ENCODE measurements around the gene CLK1. TPM values are rescaled to one million over a fixed set of nuclear protein-coding genes. Genes with fewer than 3 reads are reported as not detected.

Gene CLK1
- total and polyA plus RNA-seq, 2 donors (not counting 3 experiments of a cell fraction or from before 2014, with no cell fraction given): 61.4 to 92.4 TPM

DNA sequence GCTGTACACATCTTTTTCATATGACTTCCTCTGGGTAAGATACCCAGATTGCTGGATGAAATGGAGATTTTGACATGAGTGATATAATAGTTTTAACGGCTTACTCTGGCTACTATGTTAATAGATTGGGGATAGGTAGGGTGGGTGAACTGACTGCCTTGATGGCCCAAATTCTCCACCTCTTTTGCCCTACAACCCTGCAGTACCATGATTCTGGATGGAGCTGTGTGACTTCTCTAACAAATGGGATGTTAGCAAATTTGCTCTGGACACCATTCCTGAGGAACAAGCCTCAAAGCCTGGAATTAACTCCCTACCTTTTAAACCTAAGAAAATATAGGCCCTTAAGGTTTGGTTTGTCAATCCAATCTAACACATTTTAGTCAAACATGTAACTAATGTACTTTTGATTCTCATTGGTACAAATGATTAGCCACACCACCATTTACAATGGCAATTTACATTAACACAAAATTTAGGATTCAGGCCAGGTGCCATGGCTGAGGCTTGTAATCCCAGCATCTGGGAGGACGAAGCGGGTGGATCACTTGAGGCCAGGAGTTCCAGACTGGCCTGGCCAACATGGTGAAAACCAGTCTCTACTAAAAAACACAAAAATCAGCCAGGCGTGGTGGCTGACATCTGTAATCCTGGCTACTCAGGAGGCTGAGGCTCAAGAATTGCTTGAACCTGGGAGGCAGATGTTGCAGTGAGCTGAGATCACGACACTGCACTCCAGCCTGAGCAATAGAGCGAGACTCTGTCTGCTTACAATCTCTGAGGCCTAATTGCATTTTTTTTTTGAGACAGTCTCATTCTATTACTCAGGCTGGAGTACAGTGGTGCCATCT, 12.8 kb downstream of the CLK1 start:
- dilution Hi-C loops (cut with MboI; ENCODE audit: extremely low pct_ligation_motif_present, low sequenced_read_pairs) (no loop called here), intact Hi-C loops (cut with micrococcal nuclease) (no loop called here)
- TF ChIP-seq, protein P1, sequence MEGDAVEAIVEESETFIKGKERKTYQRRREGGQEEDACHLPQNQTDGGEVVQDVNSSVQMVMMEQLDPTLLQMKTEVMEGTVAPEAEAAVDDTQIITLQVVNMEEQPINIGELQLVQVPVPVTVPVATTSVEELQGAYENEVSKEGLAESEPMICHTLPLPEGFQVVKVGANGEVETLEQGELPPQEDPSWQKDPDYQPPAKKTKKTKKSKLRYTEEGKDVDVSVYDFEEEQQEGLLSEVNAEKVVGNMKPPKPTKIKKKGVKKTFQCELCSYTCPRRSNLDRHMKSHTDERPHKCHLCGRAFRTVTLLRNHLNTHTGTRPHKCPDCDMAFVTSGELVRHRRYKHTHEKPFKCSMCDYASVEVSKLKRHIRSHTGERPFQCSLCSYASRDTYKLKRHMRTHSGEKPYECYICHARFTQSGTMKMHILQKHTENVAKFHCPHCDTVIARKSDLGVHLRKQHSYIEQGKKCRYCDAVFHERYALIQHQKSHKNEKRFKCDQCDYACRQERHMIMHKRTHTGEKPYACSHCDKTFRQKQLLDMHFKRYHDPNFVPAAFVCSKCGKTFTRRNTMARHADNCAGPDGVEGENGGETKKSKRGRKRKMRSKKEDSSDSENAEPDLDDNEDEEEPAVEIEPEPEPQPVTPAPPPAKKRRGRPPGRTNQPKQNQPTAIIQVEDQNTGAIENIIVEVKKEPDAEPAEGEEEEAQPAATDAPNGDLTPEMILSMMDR (IDR thresholded peaks at IDR 0.05; ENCODE audit: extremely low read depth in 1 of 2, insufficient read depth in 1 of 2, low read depth in 1 of 2, low read length in 2 of 2): no peak
- peak; percentile 41 for TF ChIP-seq POLR2A (IDR thresholded peaks at IDR 0.05; ENCODE audit: low read depth, low read length)
- CTCF ChIA-PET: no interaction called here
- POLR2A ChIA-PET: interaction anchor here (0.6 kb wide), 1 partner anchor 32 kb away, joined by 3 read pairs; no protein-coding TSS in a partner anchor
- Histone ChIP-seq H3K4me2 (ENCODE audit: insufficient read depth, low read length) (no peak overlapping the region), H3K27ac (ENCODE audit: insufficient read depth, low read depth, low read length) (no peak overlapping the region), H3K4me3 (replicated peaks in 1 of 3; ENCODE audit: insufficient read depth in 1 of 3, low read depth in 1 of 3, low read length in 3 of 3) (no peak overlapping the region), H3K9me3 (replicated peaks; ENCODE audit: control insufficient read depth, insufficient read depth, low read length) (no peaks in the 10 kb centered on the region), H3K9me1 (replicated peaks; ENCODE audit: control insufficient read depth, extremely low read depth, insufficient read depth, low read length) (no peaks in the 10 kb centered on the region), H3K36me3 (ENCODE audit: control insufficient read depth in 2 of 2, extremely low read depth in 1 of 2, insufficient read depth in 2 of 2, low read length in 2 of 2) (peaks cover 31 to 38% of the 10 kb centered on the region in 2 experiments), H2AFZ (ENCODE audit: low read depth, low read length) (no peak overlapping the region), H3K9ac (replicated peaks; ENCODE audit: extremely low read depth, insufficient read depth, low read length) (no peak overlapping the region), H3K4me1 (ENCODE audit: control insufficient read depth, extremely low read depth, insufficient read depth, low read length) (no peaks in the 10 kb centered on the region), H4K20me1 (replicated peaks; ENCODE audit: control insufficient read depth, extremely low read depth, insufficient read depth, low read length) (peaks cover 6% of the 10 kb centered on the region), H3K27me3 (ENCODE audit: control insufficient read depth in 2 of 2, insufficient read depth in 2 of 2, low read length in 2 of 2) (no peaks in the 10 kb centered on the region), H3K79me2 (ENCODE audit: control insufficient read depth, insufficient read depth, low read length) (peaks cover 2% of the 10 kb centered on the region)
- DNase-seq (ENCODE audit: low read depth, low spot score) (no peak), FAIRE-seq (no peak)
- no TSS peak for BruUV-seq (replicated peaks)

DNA sequence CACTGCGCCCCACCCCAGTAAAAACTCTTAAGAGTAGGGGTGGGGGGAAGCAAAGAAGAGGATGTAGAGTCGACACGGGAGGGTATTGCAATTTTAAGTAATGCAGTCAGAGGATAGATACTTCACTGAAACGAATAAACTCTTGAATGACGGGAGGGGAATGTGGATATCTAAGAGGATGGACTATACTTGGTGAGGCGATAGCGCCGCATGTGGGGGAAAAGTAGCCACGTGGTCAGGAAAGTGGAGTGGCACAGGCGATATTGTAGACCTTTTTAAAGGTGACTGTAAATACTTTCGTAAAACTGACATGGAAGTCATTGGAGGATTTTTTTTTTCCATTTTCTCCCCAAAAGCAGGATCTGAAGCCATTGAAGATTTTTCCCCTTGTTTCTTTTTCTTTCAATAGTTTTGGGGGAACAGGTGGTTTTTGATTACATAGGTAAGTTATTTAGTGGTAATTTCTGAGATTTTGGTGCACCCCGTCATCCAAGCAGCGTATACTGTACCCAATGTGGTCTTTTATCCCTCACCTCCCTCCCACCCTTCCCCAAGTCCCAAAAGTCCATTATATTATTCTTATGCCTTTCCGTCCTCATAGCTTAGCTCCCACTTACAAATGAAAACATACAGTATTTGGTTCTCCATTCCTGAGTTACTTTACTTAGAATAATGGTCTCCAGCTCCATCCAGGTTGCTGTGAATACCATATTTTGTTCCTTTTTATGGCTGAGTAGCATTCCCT, 13.8 kb downstream of the CLK1 start:
- BruUV-seq (replicated peaks): no TSS peak
- CTCF ChIA-PET: interaction anchor here (1.1 to 1.4 kb wide), 2 partner anchors 8 to 144 kb away, joined by 3 to 4 read pairs; no protein-coding TSS in a partner anchor
- dilution Hi-C loops (cut with MboI; ENCODE audit: extremely low pct_ligation_motif_present, low sequenced_read_pairs): no loop called here
- H3K27ac ChIP-seq (ENCODE audit: insufficient read depth, low read depth, low read length): no peak overlapping the region
- POLR2A ChIA-PET: no interaction called here
- TF ChIP-seq MYC (IDR thresholded peaks at IDR 0.05; ENCODE audit: low read depth, low read length) (no peak), POLR2AphosphoS5 (IDR thresholded peaks at IDR 0.05; ENCODE audit: insufficient read depth, low read depth, low read length) (peak; percentile 14), GATA2 (IDR thresholded peaks at IDR 0.05; ENCODE audit: insufficient read depth, insufficient read length, low read depth, low read length) (no peak), FOS (IDR thresholded peaks at IDR 0.05; ENCODE audit: borderline replicate concordance, insufficient read depth, low read length) (no peak), JUN (IDR thresholded peaks at IDR 0.05; ENCODE audit: borderline replicate concordance, insufficient read depth, insufficient read length, low read depth) (no peak), POLR2A (IDR thresholded peaks at IDR 0.05; ENCODE audit: low read depth, low read length) (peak; percentile 36), EZH2 (IDR thresholded peaks at IDR 0.05; ENCODE audit: borderline replicate concordance, low read depth, low read length, severe bottlenecking) (no peak)
- TF ChIP-seq, protein P2, sequence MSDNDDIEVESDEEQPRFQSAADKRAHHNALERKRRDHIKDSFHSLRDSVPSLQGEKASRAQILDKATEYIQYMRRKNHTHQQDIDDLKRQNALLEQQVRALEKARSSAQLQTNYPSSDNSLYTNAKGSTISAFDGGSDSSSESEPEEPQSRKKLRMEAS (IDR thresholded peaks at IDR 0.05; ENCODE audit: insufficient read depth, insufficient read length): no peak
- TF ChIP-seq, protein P1 (IDR thresholded peaks at IDR 0.05; ENCODE audit: extremely low read depth in 1 of 2, insufficient read depth in 1 of 2, low read depth in 1 of 2, low read length in 2 of 2): no peak
- intact Hi-C loops (cut with micrococcal nuclease): no loop called here
- H3K79me2 ChIP-seq (ENCODE audit: control insufficient read depth, insufficient read depth, low read length): no peaks in the 10 kb centered on the region
- H3K27me3 ChIP-seq (ENCODE audit: control insufficient read depth in 2 of 2, insufficient read depth in 2 of 2, low read length in 2 of 2): no peaks in the 10 kb centered on the region
- H3K4me2 ChIP-seq (ENCODE audit: insufficient read depth, low read length): no peak overlapping the region
- H3K4me3 ChIP-seq (replicated peaks in 1 of 3; ENCODE audit: insufficient read depth in 1 of 3, low read depth in 1 of 3, low read length in 3 of 3): no peak overlapping the region
- H3K9ac ChIP-seq (replicated peaks; ENCODE audit: extremely low read depth, insufficient read depth, low read length): no peak overlapping the region
- H3K4me1 ChIP-seq (ENCODE audit: control insufficient read depth, extremely low read depth, insufficient read depth, low read length): no peaks in the 10 kb centered on the region
- DNase-seq (ENCODE audit: low read depth, low spot score): no peak
- H2AFZ ChIP-seq (ENCODE audit: low read depth, low read length): no peak overlapping the region
- H3K9me3 ChIP-seq (replicated peaks; ENCODE audit: control insufficient read depth, insufficient read depth, low read length): no peaks in the 10 kb centered on the region
- H4K20me1 ChIP-seq (replicated peaks; ENCODE audit: control insufficient read depth, extremely low read depth, insufficient read depth, low read length): peaks cover 6% of the 10 kb centered on the region
- H3K9me1 ChIP-seq (replicated peaks; ENCODE audit: control insufficient read depth, extremely low read depth, insufficient read depth, low read length): no peaks in the 10 kb centered on the region
- FAIRE-seq: no peak
- H3K36me3 ChIP-seq (ENCODE audit: control insufficient read depth in 2 of 2, extremely low read depth in 1 of 2, insufficient read depth in 2 of 2, low read length in 2 of 2): peaks cover 26 to 33% of the 10 kb centered on the region in 2 experiments

Data from endothelial cell of umbilical vein (primary cell).